ENCODE data around the gene ARHGAP29. TPM values are rescaled to one million over a fixed set of nuclear protein-coding genes. Genes with fewer than 3 reads are reported as not detected.

Gene ARHGAP29
- total RNA-seq (under 1 TPM in 3 of 5 donors, not detected in 2; 0.13 to 0.54 (median 0.18) TPM), total RNA-seq (0 to 0.44 (median 0.06) reads per million in 29 experiments)
- 0.13 TPM for total RNA-seq (2013)

- Mint-ChIP-seq H3K4me3 (peak within 1 kb of the TSS; percentile 55 to 69 (median 56)), H3K27ac (no peak within 1 kb of the TSS), H3K9me3 (peaks cover 0 to 14% (median 6%) of the 10 kb centered on the region in 3 donors), H3K27me3 (peaks cover 61 to 70% of the 10 kb centered on the region in 2 donors), H3K36me3 (no peaks in the 10 kb centered on the region), H3K4me1 (peaks cover 13 to 15% (median 14%) of the 10 kb centered on the region in 3 donors)
- H3K9me3 ChIP-seq, result no peaks in the 10 kb centered on the region
- peaks cover 15 to 25% of the 10 kb centered on the region in 2 experiments for H3K27me3 ChIP-seq (replicated peaks in 1 of 2; ENCODE audit: control insufficient read depth in 2 of 2, extremely low read depth in 1 of 2, insufficient read depth in 2 of 2, low read length in 1 of 2)
- ChIA-PET CTCF (interaction anchor here (0.6 kb wide), 2 partner anchors 29 to 835 kb away, joined by 3 to 4 read pairs; partner anchors contain the start of gene ALG14 (in 1 of the 2)), POLR2A (no interaction called here)
- peak; percentile 74 to 90 (median 87) for ATAC-seq (replicated peaks in 1 of 4)
- WGBS (ENCODE audit: insufficient coverage), result 2% methylated on average over 73 of the region's 88 CpGs
- no peaks in the 10 kb centered on the region for H3K36me3 ChIP-seq (ENCODE audit: control insufficient read depth in 2 of 2, extremely low read depth in 1 of 2, insufficient read depth in 1 of 2, low read length in 1 of 2)
- H3K27ac ChIP-seq (ENCODE audit: low read length), result no peak within 1 kb of the TSS
- H3K4me3 ChIP-seq (ENCODE audit: control insufficient read depth in 1 of 2, extremely low read depth in 1 of 2, low read length in 1 of 2), result peak within 1 kb of the TSS in 1 of 2 donors; percentile 75
- peak in 22 of 35 experiments; percentile 0 to 43 (median 13) for DNase-seq
- H3K4me1 ChIP-seq (ENCODE audit: control insufficient read depth in 1 of 2, extremely low read depth in 1 of 2, insufficient read depth in 2 of 2, low read length in 2 of 2), result peaks cover 4 to 18% of the 10 kb centered on the region in 2 experiments
Observed at GRCh38 chr1:94237291-94238226, at the start of gene ARHGAP29. ARHGAP29 (minus strand) TSS chr1:94237584; CDS start chr1:94231611, 5,973 bp downstream.

- Histone ChIP-seq H3K27ac (ENCODE audit: low read length) (no peak overlapping the region), H3K9me3 (no peaks in the 10 kb centered on the region), H3K4me3 (ENCODE audit: control insufficient read depth in 1 of 2, extremely low read depth in 1 of 2, low read length in 1 of 2) (no peak overlapping the region), H3K4me1 (ENCODE audit: control insufficient read depth in 1 of 2, extremely low read depth in 1 of 2, insufficient read depth in 2 of 2, low read length in 2 of 2) (no peaks in the 10 kb centered on the region), H3K36me3 (ENCODE audit: control insufficient read depth in 2 of 2, extremely low read depth in 1 of 2, insufficient read depth in 1 of 2, low read length in 1 of 2) (no peaks in the 10 kb centered on the region), H3K27me3 (replicated peaks in 1 of 2; ENCODE audit: control insufficient read depth in 2 of 2, extremely low read depth in 1 of 2, insufficient read depth in 2 of 2, low read length in 1 of 2) (no peaks in the 10 kb centered on the region)
- DNase-seq, result no peak
- ChIA-PET CTCF (no interaction called here), POLR2A (no interaction called here)
- ATAC-seq (replicated peaks in 1 of 4), result no peak
- H3K27me3 Mint-ChIP-seq, result peaks cover 23 to 24% of the 10 kb centered on the region in 2 donors
- H3K36me3 Mint-ChIP-seq, result no peaks in the 10 kb centered on the region
- H3K4me3 Mint-ChIP-seq, result no peak overlapping the region
- H3K4me1 Mint-ChIP-seq, result no peaks in the 10 kb centered on the region
- H3K27ac Mint-ChIP-seq, result no peak overlapping the region
- WGBS (ENCODE audit: insufficient coverage), result no CpG with 5 or more reads among the region's 3 CpGs
- H3K9me3 Mint-ChIP-seq, result no peaks in the 10 kb centered on the region
Observed at GRCh38 chr1:94286864-94287437, 49.6 kb upstream of the ARHGAP29 start.

GRCh38 chr1:94285031-94285654 lies 47.8 kb upstream of the ARHGAP29 start:
- DNase-seq (no peak), ATAC-seq (replicated peaks in 1 of 4) (no peak)
- no peaks in the 10 kb centered on the region for H3K9me3 ChIP-seq
- ChIA-PET POLR2A (interaction anchor here in 1 of 2 donors (0.7 kb wide), 2 partner anchors 249 to 699 kb away, joined by 4 to 8 read pairs; no protein-coding TSS in a partner anchor), CTCF (interaction anchor here in 1 of 2 donors (0.6 kb wide), 1 partner anchor 49 kb away, joined by 4 read pairs; no protein-coding TSS in a partner anchor)
- Mint-ChIP-seq H3K27me3 (peaks cover 17 to 21% of the 10 kb centered on the region in 2 donors), H3K4me1 (peaks cover 0 to 6% (median 0%) of the 10 kb centered on the region in 3 donors), H3K4me3 (no peak overlapping the region), H3K9me3 (no peaks in the 10 kb centered on the region), H3K27ac (no peak overlapping the region), H3K36me3 (no peaks in the 10 kb centered on the region)
- no peaks in the 10 kb centered on the region for H3K36me3 ChIP-seq (ENCODE audit: control insufficient read depth in 2 of 2, extremely low read depth in 1 of 2, insufficient read depth in 1 of 2, low read length in 1 of 2)
- no peaks in the 10 kb centered on the region for H3K27me3 ChIP-seq (replicated peaks in 1 of 2; ENCODE audit: control insufficient read depth in 2 of 2, extremely low read depth in 1 of 2, insufficient read depth in 2 of 2, low read length in 1 of 2)
- 80% methylated on average over 1 of the region's 4 CpGs for WGBS (ENCODE audit: insufficient coverage)
- H3K4me3 ChIP-seq (ENCODE audit: control insufficient read depth in 1 of 2, extremely low read depth in 1 of 2, low read length in 1 of 2), result no peak overlapping the region
- H3K4me1 ChIP-seq (ENCODE audit: control insufficient read depth in 1 of 2, extremely low read depth in 1 of 2, insufficient read depth in 2 of 2, low read length in 2 of 2), result no peaks in the 10 kb centered on the region
- H3K27ac ChIP-seq (ENCODE audit: low read length), result no peak overlapping the region

- no peak overlapping the region for H3K27ac ChIP-seq (ENCODE audit: low read length)
- ATAC-seq (replicated peaks in 1 of 4) (no peak), DNase-seq (no peak)
- H3K27me3 ChIP-seq (replicated peaks in 1 of 2; ENCODE audit: control insufficient read depth in 2 of 2, extremely low read depth in 1 of 2, insufficient read depth in 2 of 2, low read length in 1 of 2), result no peaks in the 10 kb centered on the region
- no CpG with 5 or more reads among the region's 2 CpGs for WGBS (ENCODE audit: insufficient coverage)
- H3K4me3 Mint-ChIP-seq, result no peak overlapping the region
- no peak overlapping the region for H3K27ac Mint-ChIP-seq
- no peaks in the 10 kb centered on the region for H3K9me3 ChIP-seq
- no peak overlapping the region for H3K4me3 ChIP-seq (ENCODE audit: control insufficient read depth in 1 of 2, extremely low read depth in 1 of 2, low read length in 1 of 2)
- no peaks in the 10 kb centered on the region for H3K36me3 Mint-ChIP-seq
- peaks cover 17 to 21% of the 10 kb centered on the region in 2 donors for H3K27me3 Mint-ChIP-seq
- H3K4me1 ChIP-seq (ENCODE audit: control insufficient read depth in 1 of 2, extremely low read depth in 1 of 2, insufficient read depth in 2 of 2, low read length in 2 of 2), result no peaks in the 10 kb centered on the region
- no peaks in the 10 kb centered on the region for H3K9me3 Mint-ChIP-seq
- ChIA-PET POLR2A (interaction anchor here in 1 of 2 donors (0.7 kb wide), 1 partner anchor 13 kb away, joined by 8 read pairs; no protein-coding TSS in a partner anchor), CTCF (interaction anchor here in 1 of 2 donors (0.6 kb wide), 1 partner anchor 49 kb away, joined by 4 read pairs; no protein-coding TSS in a partner anchor)
- H3K36me3 ChIP-seq (ENCODE audit: control insufficient read depth in 2 of 2, extremely low read depth in 1 of 2, insufficient read depth in 1 of 2, low read length in 1 of 2), result no peaks in the 10 kb centered on the region
- H3K4me1 Mint-ChIP-seq, result peaks cover 0 to 6% (median 0%) of the 10 kb centered on the region in 3 donors
Observed at GRCh38 chr1:94284476-94284875, 47.1 kb upstream of the ARHGAP29 start.

- DNase-seq (no peak), ATAC-seq (replicated peaks in 1 of 4) (no peak)
- ChIA-PET POLR2A (interaction anchor here in 1 of 2 donors (0.6 kb wide), 1 partner anchor 11 kb away, joined by 3 read pairs; no protein-coding TSS in a partner anchor), CTCF (interaction anchor here in 1 of 2 donors (0.6 kb wide), 1 partner anchor 218 kb away, joined by 5 read pairs; no protein-coding TSS in a partner anchor)
- peaks cover 0 to 6% (median 0%) of the 10 kb centered on the region in 3 donors for H3K4me1 Mint-ChIP-seq
- no peak overlapping the region for H3K4me3 Mint-ChIP-seq
- H3K27ac ChIP-seq (ENCODE audit: low read length), result no peak overlapping the region
- H3K36me3 ChIP-seq (ENCODE audit: control insufficient read depth in 2 of 2, extremely low read depth in 1 of 2, insufficient read depth in 1 of 2, low read length in 1 of 2), result no peaks in the 10 kb centered on the region
- H3K4me1 ChIP-seq (ENCODE audit: control insufficient read depth in 1 of 2, extremely low read depth in 1 of 2, insufficient read depth in 2 of 2, low read length in 2 of 2), result no peaks in the 10 kb centered on the region
- no peaks in the 10 kb centered on the region for H3K9me3 Mint-ChIP-seq
- WGBS (ENCODE audit: insufficient coverage), result no CpG with 5 or more reads among the region's 1 CpG
- peaks cover 17% of the 10 kb centered on the region in 2 donors for H3K27me3 Mint-ChIP-seq
- no peak overlapping the region for H3K4me3 ChIP-seq (ENCODE audit: control insufficient read depth in 1 of 2, extremely low read depth in 1 of 2, low read length in 1 of 2)
- H3K36me3 Mint-ChIP-seq, result no peaks in the 10 kb centered on the region
- H3K27ac Mint-ChIP-seq, result no peak overlapping the region
- H3K9me3 ChIP-seq, result no peaks in the 10 kb centered on the region
- H3K27me3 ChIP-seq (replicated peaks in 1 of 2; ENCODE audit: control insufficient read depth in 2 of 2, extremely low read depth in 1 of 2, insufficient read depth in 2 of 2, low read length in 1 of 2), result no peaks in the 10 kb centered on the region
Observed at GRCh38 chr1:94283462-94283861, 46.1 kb upstream of the ARHGAP29 start.

Measured in T-cell (primary cell).